Measurements from ENCODE around the gene CCNA2. TPM values are rescaled to one million over a fixed set of nuclear protein-coding genes. Genes with fewer than 3 reads are reported as not detected.

CCNA2 gene
- total and polyA plus RNA-seq, 9 of the 15 experiments (the other 6 are each of a cell fraction or from before 2014, with no cell fraction given) = 37.1 to 197 (median 154) TPM

DNA sequence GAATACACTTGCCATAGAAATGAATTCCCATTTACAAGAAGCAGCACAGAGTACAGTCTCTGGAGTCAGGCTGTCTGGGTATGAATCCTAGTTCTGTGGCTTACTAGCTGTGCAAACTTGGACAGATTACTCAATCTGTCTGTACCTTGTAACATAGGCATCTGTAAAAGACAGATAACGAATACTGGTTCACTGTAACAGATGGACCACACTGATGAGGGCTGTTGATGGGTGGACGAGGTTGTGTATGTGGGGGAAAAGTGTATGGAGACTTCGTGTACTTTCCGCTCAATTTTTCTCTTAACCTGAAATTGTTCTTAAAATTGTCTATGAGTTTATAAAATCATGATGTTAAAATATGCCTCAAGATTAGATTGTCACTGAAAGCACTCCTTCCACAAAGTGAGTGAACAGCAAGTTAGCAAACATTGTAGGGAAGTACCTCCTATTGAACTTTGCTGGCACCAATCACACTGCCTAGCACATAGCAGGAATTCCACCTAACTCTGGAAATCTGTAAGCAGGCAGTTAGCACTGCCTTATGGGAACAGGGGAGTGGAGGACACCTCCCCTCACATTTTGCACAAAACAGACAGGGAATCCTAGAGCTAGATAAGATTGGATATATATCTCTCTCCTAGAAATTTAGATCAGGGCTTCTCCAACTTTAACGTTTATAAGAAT is 29.0 kb downstream of the CCNA2 start:
- no peaks in the 10 kb centered on the region for H3K9me3 ChIP-seq (replicated peaks; ENCODE audit: control insufficient read depth, insufficient read depth, low read depth, low read length)
- ATAC-seq (peak; percentile 93), FAIRE-seq (peak; percentile 94), DNase-seq (ENCODE audit: extremely low read depth in 1 of 4, low spot score in 3 of 4) (peak; percentile 78 to 87 (median 85))
- no peaks in the 10 kb centered on the region for H3K9me1 ChIP-seq (ENCODE audit: control insufficient read depth, insufficient read depth, low read length)
- CTCF ChIA-PET (ENCODE audit: low intra/inter-chr PET ratio) = no interaction called here
- in situ Hi-C loops (cut with MboI) = no loop called here
- H3K36me3 ChIP-seq (ENCODE audit: control insufficient read depth, insufficient read depth, low read length) = no peaks in the 10 kb centered on the region
- peak overlapping the region; percentile 73 for H3K4me2 ChIP-seq (ENCODE audit: insufficient read depth, low read length)
- H3K79me2 ChIP-seq (ENCODE audit: control insufficient read depth, insufficient read depth, low read length) = no peaks in the 10 kb centered on the region
- intact Hi-C loops (cut with micrococcal nuclease) = loop anchor here (2.0 kb wide), 1 partner anchor 98 kb away; the partner anchor contains the start of gene ANXA5
- no peak overlapping the region for H3K4me3 ChIP-seq
- POLR2A ChIA-PET = interaction anchor here (0.5 to 1.5 kb wide), 4 partner anchors 9 to 65 kb away, joined by 3 to 4 read pairs (median 3); no protein-coding TSS in a partner anchor
- peaks cover 5 to 39% of the 10 kb centered on the region in 2 experiments; a peak in 3 of 5 replicates for H3K4me1 ChIP-seq (replicated peaks in 1 of 2; ENCODE audit: control insufficient read depth in 2 of 2, insufficient read depth in 2 of 2, low read length in 2 of 2)
- peak overlapping the region; percentile 54; the same call in 1 of the 2 replicates for H2AFZ ChIP-seq (ENCODE audit: low read depth, low read length)
- no peaks in the 10 kb centered on the region for H4K20me1 ChIP-seq (replicated peaks; ENCODE audit: control insufficient read depth, insufficient read depth, low read length)
- no TSS peak for BruUV-seq (replicated peaks)
- no peaks in the 10 kb centered on the region for H3K27me3 ChIP-seq (ENCODE audit: control insufficient read depth in 2 of 2, insufficient read depth in 2 of 2, low read length in 2 of 2)
- 2% methylated on average over 5 of the region's 5 CpGs for WGBS (ENCODE audit: insufficient coverage, low coverage, missing lambda C conversion rate)
- H3K9ac ChIP-seq (ENCODE audit: insufficient read depth in 1 of 2, low read depth in 2 of 2, low read length in 2 of 2) = peak overlapping the region; percentile 28 to 38; a peak in 2 of 4 replicates
- peak overlapping the region; percentile 39; the same call in 1 of the 3 replicates for H3K27ac ChIP-seq (ENCODE audit: extremely low read depth, low read depth, low read length)
- no peak for TF ChIP-seq SREBF1 (IDR thresholded peaks at IDR 0.05; ENCODE audit: borderline replicate concordance, low read depth, low read length)
- TF ChIP-seq ZNF76 (CRISPR knock-in tag; IDR thresholded peaks at IDR 0.05; ENCODE audit: borderline replicate concordance) = no peak
- TF ChIP-seq PCBP2 (IDR thresholded peaks at IDR 0.05; ENCODE audit: low read depth, low read length, poor library complexity, severe bottlenecking) = no peak
- no peak for TF ChIP-seq ZNF324 (CRISPR knock-in tag; IDR thresholded peaks at IDR 0.05)
- no peak for TF ChIP-seq HMGN3 (IDR thresholded peaks at IDR 0.05; ENCODE audit: borderline replicate concordance, extremely low read depth, insufficient read length, low read depth, low read length)
- no peak for TF ChIP-seq ZNF263 (CRISPR knock-in tag; IDR thresholded peaks at IDR 0.05; ENCODE audit: borderline replicate concordance)
- TF ChIP-seq, protein P1, sequence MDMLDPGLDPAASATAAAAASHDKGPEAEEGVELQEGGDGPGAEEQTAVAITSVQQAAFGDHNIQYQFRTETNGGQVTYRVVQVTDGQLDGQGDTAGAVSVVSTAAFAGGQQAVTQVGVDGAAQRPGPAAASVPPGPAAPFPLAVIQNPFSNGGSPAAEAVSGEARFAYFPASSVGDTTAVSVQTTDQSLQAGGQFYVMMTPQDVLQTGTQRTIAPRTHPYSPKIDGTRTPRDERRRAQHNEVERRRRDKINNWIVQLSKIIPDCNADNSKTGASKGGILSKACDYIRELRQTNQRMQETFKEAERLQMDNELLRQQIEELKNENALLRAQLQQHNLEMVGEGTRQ (CRISPR knock-in tag; IDR thresholded peaks at IDR 0.05) = no peak
- TF ChIP-seq, protein P2, sequence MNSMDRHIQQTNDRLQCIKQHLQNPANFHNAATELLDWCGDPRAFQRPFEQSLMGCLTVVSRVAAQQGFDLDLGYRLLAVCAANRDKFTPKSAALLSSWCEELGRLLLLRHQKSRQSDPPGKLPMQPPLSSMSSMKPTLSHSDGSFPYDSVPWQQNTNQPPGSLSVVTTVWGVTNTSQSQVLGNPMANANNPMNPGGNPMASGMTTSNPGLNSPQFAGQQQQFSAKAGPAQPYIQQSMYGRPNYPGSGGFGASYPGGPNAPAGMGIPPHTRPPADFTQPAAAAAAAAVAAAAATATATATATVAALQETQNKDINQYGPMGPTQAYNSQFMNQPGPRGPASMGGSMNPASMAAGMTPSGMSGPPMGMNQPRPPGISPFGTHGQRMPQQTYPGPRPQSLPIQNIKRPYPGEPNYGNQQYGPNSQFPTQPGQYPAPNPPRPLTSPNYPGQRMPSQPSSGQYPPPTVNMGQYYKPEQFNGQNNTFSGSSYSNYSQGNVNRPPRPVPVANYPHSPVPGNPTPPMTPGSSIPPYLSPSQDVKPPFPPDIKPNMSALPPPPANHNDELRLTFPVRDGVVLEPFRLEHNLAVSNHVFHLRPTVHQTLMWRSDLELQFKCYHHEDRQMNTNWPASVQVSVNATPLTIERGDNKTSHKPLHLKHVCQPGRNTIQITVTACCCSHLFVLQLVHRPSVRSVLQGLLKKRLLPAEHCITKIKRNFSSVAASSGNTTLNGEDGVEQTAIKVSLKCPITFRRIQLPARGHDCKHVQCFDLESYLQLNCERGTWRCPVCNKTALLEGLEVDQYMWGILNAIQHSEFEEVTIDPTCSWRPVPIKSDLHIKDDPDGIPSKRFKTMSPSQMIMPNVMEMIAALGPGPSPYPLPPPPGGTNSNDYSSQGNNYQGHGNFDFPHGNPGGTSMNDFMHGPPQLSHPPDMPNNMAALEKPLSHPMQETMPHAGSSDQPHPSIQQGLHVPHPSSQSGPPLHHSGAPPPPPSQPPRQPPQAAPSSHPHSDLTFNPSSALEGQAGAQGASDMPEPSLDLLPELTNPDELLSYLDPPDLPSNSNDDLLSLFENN (IDR thresholded peaks at IDR 0.05; ENCODE audit: low read depth in 2 of 2, low read length in 2 of 2) = peak in 1 of 2 experiments; percentile 96; a peak in 2 of 4 replicates
- TF ChIP-seq KDM4B (IDR thresholded peaks at IDR 0.05; ENCODE audit: borderline replicate concordance in 2 of 2, low read depth in 1 of 2) = no peak
- peak; percentile 94 for TF ChIP-seq MEIS2 (IDR thresholded peaks at IDR 0.05; ENCODE audit: partially characterized antibody)
- peak; percentile 63; the same call in 1 of the 2 replicates for TF ChIP-seq DMBX1 (CRISPR knock-in tag; IDR thresholded peaks at IDR 0.05; ENCODE audit: borderline replicate concordance)
- no peak for TF ChIP-seq RBM22 (IDR thresholded peaks at IDR 0.05; ENCODE audit: low read depth, low read length, poor library complexity, severe bottlenecking)
- TF ChIP-seq ZNF140 (CRISPR knock-in tag; IDR thresholded peaks at IDR 0.05) = no peak
- no peak for TF ChIP-seq ELF4 (CRISPR knock-in tag; IDR thresholded peaks at IDR 0.05)
- no peak for TF ChIP-seq BRD9 (IDR thresholded peaks at IDR 0.05; ENCODE audit: low read depth, partially characterized antibody)
- no peak for TF ChIP-seq U2AF2 (optimal IDR thresholded peaks at IDR 0.05; ENCODE audit: low read depth, low read length)
- peak; percentile 52 for TF ChIP-seq L3MBTL2 (IDR thresholded peaks at IDR 0.05)

All from K562 (cell line).